Astrocyte (in vitro differentiated cells and primary cell): ENCODE results near the gene APBB1IP. TPM values are rescaled to one million over a fixed set of nuclear protein-coding genes. Genes with fewer than 3 reads are reported as not detected.
"Not testable (repeated sequence)": the region's sequence is repeated elsewhere in the genome, so short reads cannot be mapped to it uniquely, and the experiment has no call there.

ENCODE experiments used
- DNase-seq: peaks from one replicate; pipeline ENCODE4 v3.0.0-alpha.2; 2010; ENCODE audit warnings: low read depth
- FAIRE-seq: peaks from 2 replicates; lab custom pipeline; 2011; peaks lifted over from hg19 to GRCh38; lab: Jason Lieb, UNC
- H2AFZ ChIP-seq: 2 replicates; pipeline ENCODE4 v1.6.0; 2012; ENCODE audit warnings: low read depth, low read length, inconsistent platforms
- H3K27ac ChIP-seq: 2 replicates; pipeline ENCODE4 v1.5.1; 2011; ENCODE audit warnings: low read depth, low read length, inconsistent platforms
- H3K27me3 ChIP-seq: 2 replicates; pipeline ENCODE4 v1.6.0; 2011; ENCODE audit warnings: low read length, inconsistent platforms; ENCODE audit not compliant: insufficient read depth
- H3K36me3 ChIP-seq: 2 replicates; pipeline ENCODE4 v1.5.1; 2011; ENCODE audit warnings: low read length, inconsistent platforms; ENCODE audit not compliant: insufficient read depth
- H3K4me1 ChIP-seq: 2 replicates; pipeline ENCODE4 v1.5.1; 2011; ENCODE audit warnings: low read length, inconsistent platforms; ENCODE audit not compliant: insufficient read depth
- H3K4me2 ChIP-seq: 2 replicates; pipeline ENCODE4 v1.6.0; 2012; ENCODE audit warnings: low read length, inconsistent platforms
- H3K4me3 ChIP-seq: 2 replicates; pipeline ENCODE4 v1.5.1; 2011; ENCODE audit warnings: low read depth, mild to moderate bottlenecking, low read length, inconsistent platforms; ENCODE audit not compliant: insufficient read depth
- H3K79me2 ChIP-seq: 2 replicates; pipeline ENCODE4 v1.6.0; 2012; ENCODE audit warnings: mild to moderate bottlenecking, low read length, inconsistent platforms; ENCODE audit not compliant: insufficient read depth
- H3K9ac ChIP-seq: 2 replicates; pipeline ENCODE4 v1.6.0; 2012; ENCODE audit warnings: mild to moderate bottlenecking, low read length, inconsistent platforms
- H3K9me3 ChIP-seq: 2 replicates; pipeline ENCODE4 v1.5.1; 2012; ENCODE audit warnings: low read depth, mild to moderate bottlenecking, low read length, inconsistent platforms; ENCODE audit not compliant: insufficient read depth
- H4K20me1 ChIP-seq: 2 replicates; pipeline ENCODE4 v1.6.0; 2012; ENCODE audit warnings: low read length, inconsistent platforms; ENCODE audit not compliant: insufficient read depth
- H3K27ac Mint-ChIP-seq: one replicate; pipeline ENCODE4 v1.8.0; 2021; ENCODE audit warnings: mild to moderate bottlenecking, mixed read lengths; ENCODE audit not compliant: unreplicated experiment
- H3K27me3 Mint-ChIP-seq: one replicate; pipeline ENCODE4 v1.8.0; 2021; ENCODE audit warnings: low read depth, mixed read lengths; ENCODE audit not compliant: unreplicated experiment
- H3K36me3 Mint-ChIP-seq: one replicate; pipeline ENCODE4 v1.8.0; 2021; ENCODE audit warnings: low read depth, mixed read lengths; ENCODE audit not compliant: unreplicated experiment
- H3K4me1 Mint-ChIP-seq: one replicate; pipeline ENCODE4 v1.8.0; 2021; ENCODE audit warnings: low read depth, mixed read lengths; ENCODE audit not compliant: unreplicated experiment
- H3K4me3 Mint-ChIP-seq: one replicate; pipeline ENCODE4 v1.8.0; 2021; ENCODE audit warnings: mild to moderate bottlenecking, moderate library complexity, mixed read lengths; ENCODE audit not compliant: unreplicated experiment
- H3K9me3 Mint-ChIP-seq: one replicate; pipeline ENCODE4 v1.8.0; 2021; ENCODE audit warnings: mild to moderate bottlenecking, mixed read lengths; ENCODE audit not compliant: unreplicated experiment
- EZH2 ChIP-seq: IDR thresholded peaks from 2 replicates; pipeline ENCODE4 v1.6.1; 2012; ENCODE audit warnings: mild to moderate bottlenecking, low read length, inconsistent platforms; ENCODE audit not compliant: insufficient read depth
- total RNA-seq: library from RNA; stranded (reverse); gene quantifications from 2 replicates; pipeline ENCODE4 v1.2.1, GENCODE V29; 2021
- TF ChIP-seq, protein P1 (sequence below): IDR thresholded peaks from 2 replicates; pipeline ENCODE4 v1.5.1; 2011; ENCODE audit warnings: low read depth, mild to moderate bottlenecking, inconsistent platforms, low read length, moderate library complexity; ENCODE audit not compliant: insufficient read depth

Gene APBB1IP
- total RNA-seq, 1 donor from 2014 or later, result 0.23 TPM

GRCh38 chr10:26579256-26580063 lies 141.3 kb downstream of the APBB1IP start:
- Histone ChIP-seq H3K9me3 (no peaks in the 10 kb centered on the region), H4K20me1 (no peaks in the 10 kb centered on the region), H3K27me3 (no peaks in the 10 kb centered on the region), H3K9ac (no peak overlapping the region), H3K36me3 (no peaks in the 10 kb centered on the region), H3K27ac (no peak overlapping the region), H3K4me2 (no peak overlapping the region), H3K79me2 (no peaks in the 10 kb centered on the region), H3K4me3 (no peak overlapping the region), H2AFZ (no peak overlapping the region), H3K4me1 (no peaks in the 10 kb centered on the region)
- TF ChIP-seq, protein P1, sequence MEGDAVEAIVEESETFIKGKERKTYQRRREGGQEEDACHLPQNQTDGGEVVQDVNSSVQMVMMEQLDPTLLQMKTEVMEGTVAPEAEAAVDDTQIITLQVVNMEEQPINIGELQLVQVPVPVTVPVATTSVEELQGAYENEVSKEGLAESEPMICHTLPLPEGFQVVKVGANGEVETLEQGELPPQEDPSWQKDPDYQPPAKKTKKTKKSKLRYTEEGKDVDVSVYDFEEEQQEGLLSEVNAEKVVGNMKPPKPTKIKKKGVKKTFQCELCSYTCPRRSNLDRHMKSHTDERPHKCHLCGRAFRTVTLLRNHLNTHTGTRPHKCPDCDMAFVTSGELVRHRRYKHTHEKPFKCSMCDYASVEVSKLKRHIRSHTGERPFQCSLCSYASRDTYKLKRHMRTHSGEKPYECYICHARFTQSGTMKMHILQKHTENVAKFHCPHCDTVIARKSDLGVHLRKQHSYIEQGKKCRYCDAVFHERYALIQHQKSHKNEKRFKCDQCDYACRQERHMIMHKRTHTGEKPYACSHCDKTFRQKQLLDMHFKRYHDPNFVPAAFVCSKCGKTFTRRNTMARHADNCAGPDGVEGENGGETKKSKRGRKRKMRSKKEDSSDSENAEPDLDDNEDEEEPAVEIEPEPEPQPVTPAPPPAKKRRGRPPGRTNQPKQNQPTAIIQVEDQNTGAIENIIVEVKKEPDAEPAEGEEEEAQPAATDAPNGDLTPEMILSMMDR, result no peak
- DNase-seq, result no peak
- Mint-ChIP-seq H3K36me3 (no peaks in the 10 kb centered on the region), H3K27me3 (no peaks in the 10 kb centered on the region), H3K4me1 (peaks cover 2% of the 10 kb centered on the region), H3K4me3 (no peak overlapping the region), H3K27ac (no peak overlapping the region), H3K9me3 (peaks cover 2% of the 10 kb centered on the region)
- no peak for FAIRE-seq

GRCh38 chr10:26586211-26586610 lies 148.1 kb downstream of the APBB1IP start:
- no peak overlapping the region for H3K4me2 ChIP-seq
- no peaks in the 10 kb centered on the region for H3K9me3 Mint-ChIP-seq
- DNase-seq, result no peak
- no peaks in the 10 kb centered on the region for H3K79me2 ChIP-seq
- no peaks in the 10 kb centered on the region for H3K9me3 ChIP-seq
- no peaks in the 10 kb centered on the region for H3K4me1 ChIP-seq
- H3K36me3 Mint-ChIP-seq, result no peaks in the 10 kb centered on the region
- H3K27ac ChIP-seq, result no peak overlapping the region
- peaks cover 9% of the 10 kb centered on the region for H3K27me3 Mint-ChIP-seq
- TF ChIP-seq EZH2, result no peak
- TF ChIP-seq, protein P1, result no peak
- H3K27ac Mint-ChIP-seq, result no peak overlapping the region
- H3K36me3 ChIP-seq, result no peaks in the 10 kb centered on the region
- H3K9ac ChIP-seq, result no peak overlapping the region
- no peaks in the 10 kb centered on the region for H3K4me1 Mint-ChIP-seq
- no peak for FAIRE-seq
- no peaks in the 10 kb centered on the region for H3K27me3 ChIP-seq
- H2AFZ ChIP-seq, result no peak overlapping the region
- no peak overlapping the region for H3K4me3 ChIP-seq
- no peak overlapping the region for H3K4me3 Mint-ChIP-seq
- no peaks in the 10 kb centered on the region for H4K20me1 ChIP-seq

GRCh38 chr10:26588611-26589010 lies 150.5 kb downstream of the APBB1IP start:
- DNase-seq, result no peak
- no peaks in the 10 kb centered on the region for H3K79me2 ChIP-seq
- H3K9me3 Mint-ChIP-seq, result no peaks in the 10 kb centered on the region
- H3K4me3 Mint-ChIP-seq, result no peak overlapping the region
- no peak overlapping the region for H3K9ac ChIP-seq
- H3K27me3 Mint-ChIP-seq, result peaks cover 9% of the 10 kb centered on the region
- H3K27ac Mint-ChIP-seq, result no peak overlapping the region
- H3K9me3 ChIP-seq, result no peaks in the 10 kb centered on the region
- no peak overlapping the region for H3K4me3 ChIP-seq
- no peaks in the 10 kb centered on the region for H3K36me3 Mint-ChIP-seq
- H3K27me3 ChIP-seq, result no peaks in the 10 kb centered on the region
- H4K20me1 ChIP-seq, result no peaks in the 10 kb centered on the region
- no peaks in the 10 kb centered on the region for H3K4me1 ChIP-seq
- no peaks in the 10 kb centered on the region for H3K36me3 ChIP-seq
- H3K4me2 ChIP-seq, result no peak overlapping the region
- H2AFZ ChIP-seq, result no peak overlapping the region
- TF ChIP-seq, protein P1, result no peak
- TF ChIP-seq EZH2, result no peak
- no peak overlapping the region for H3K27ac ChIP-seq
- no peak for FAIRE-seq
- H3K4me1 Mint-ChIP-seq, result no peaks in the 10 kb centered on the region

- H3K9me3 Mint-ChIP-seq, H3K4me3 ChIP-seq, H3K36me3 Mint-ChIP-seq, H3K9me3 ChIP-seq, H3K4me3 Mint-ChIP-seq, H3K4me1 Mint-ChIP-seq, H3K79me2 ChIP-seq, H3K36me3 ChIP-seq, DNase-seq, H3K27me3 ChIP-seq, H3K27ac Mint-ChIP-seq, H3K9ac ChIP-seq, FAIRE-seq, H3K4me1 ChIP-seq, H2AFZ ChIP-seq, H3K27ac ChIP-seq, H4K20me1 ChIP-seq, H3K4me2 ChIP-seq, H3K27me3 Mint-ChIP-seq: not testable (repeated sequence)
Measured at GRCh38 chr10:26589813-26590212, 151.7 kb downstream of the APBB1IP start.
